Breast epithelium (tissue), 4 donors: ENCODE results near the gene TJP2. TPM values are rescaled to one million over a fixed set of nuclear protein-coding genes. Genes with fewer than 3 reads are reported as not detected.
A peak's percentile ranks its signal among the peaks of the same experiment; 100 is the strongest.

Experiments
- DNase-seq, 2 donors: peaks; one replicate each; pipeline ENCODE4 v3.0.0-alpha.2; 2019; ENCODE audit warnings: low spot score in 2 of 2
- H3K27ac ChIP-seq, 2 donors: fragments of 200-600 bp; sonication (generic) in 1 of 2; one replicate each; pipeline ENCODE4 v1.5.1; 2016 to 2019; ENCODE audit warnings: mild to moderate bottlenecking in 1 of 2
- H3K27me3 ChIP-seq, 2 donors: fragments of 200-600 bp; sonication (generic) in 1 of 2; one replicate each; pipeline versions ENCODE4 v1.5.1 to v1.6.0; 2017 to 2019; ENCODE audit warnings: control low read depth in 1 of 2, mild to moderate bottlenecking in 1 of 2
- H3K36me3 ChIP-seq: fragments of 200-600 bp; one replicate; pipeline ENCODE4 v1.5.1; 2019
- H3K4me1 ChIP-seq, 2 donors: fragments of 200-600 bp; sonication (generic); one replicate each; pipeline ENCODE4 v1.5.1; 2016 to 2019; ENCODE audit warnings: control low read depth in 1 of 2
- H3K4me3 ChIP-seq, 3 donors: fragments of 200-600 bp; sonication (generic); 1 replicate in 2 of 3; 2 replicates in 1 of 3; pipeline ENCODE4 v1.5.1; 2016 to 2019; ENCODE audit warnings: mild to moderate bottlenecking in 3 of 3, moderate library complexity in 2 of 3
- H3K9me3 ChIP-seq, 2 donors: fragments of 200-600 bp; sonication (generic) in 1 of 2; one replicate each; pipeline ENCODE4 v1.5.1; 2016 to 2019; ENCODE audit warnings: control low read depth in 1 of 2
- CTCF ChIP-seq, 3 donors: fragments of 450-650 bp; IDR thresholded peaks; one replicate each; pipeline ENCODE4 v1.5.1; 2016 to 2017; ENCODE audit warnings: antibody characterized with exemption in 3 of 3, mild to moderate bottlenecking in 3 of 3, moderate library complexity in 3 of 3
- POLR2A ChIP-seq: fragments of 450-650 bp; IDR thresholded peaks from one replicate; pipeline ENCODE4 v1.6.1; 2016; ENCODE audit warnings: antibody characterized with exemption, mild to moderate bottlenecking, moderate library complexity
- POLR2AphosphoS5 ChIP-seq, 3 donors: sonication (generic); formaldehyde crosslinking; IDR thresholded peaks; one replicate each; pipeline ENCODE4 v1.6.1; 2017; ENCODE audit warnings: antibody characterized with exemption in 3 of 3
- intact Hi-C: fragments of 100-400 bp; cut with DNase I; formaldehyde crosslinking; loops from one replicate; pipeline ENCODE4 v1.15.1; 2023; ENCODE audit warnings: low total_unique reads
- total RNA-seq, 3 donors: library from RNA; depleted of rRNA; stranded (reverse); fragments of >200 nt; gene quantifications; one replicate each; pipeline ENCODE4 v1.1.0, GENCODE V29; 2016

The TJP2 gene
- total RNA-seq, 3 donors from 2014 or later = 85.2 to 125 (median 108) TPM

- TF ChIP-seq POLR2A (no peak), CTCF (IDR thresholded peaks at IDR 0.05) (no peak), POLR2AphosphoS5 (IDR thresholded peaks at IDR 0.05) (no peak)
- H3K36me3 ChIP-seq = no peaks in the 10 kb centered on the region
- no peaks in the 10 kb centered on the region for H3K4me1 ChIP-seq
- intact Hi-C loops = no loop called here
- H3K9me3 ChIP-seq = no peaks in the 10 kb centered on the region
- H3K27me3 ChIP-seq = no peaks in the 10 kb centered on the region
- no peak overlapping the region for H3K4me3 ChIP-seq
- no peak for DNase-seq
- peak overlapping the region; percentile 77 to 83 for H3K27ac ChIP-seq
Observed at GRCh38 chr9:69186841-69187611, 12.9 kb downstream of the TJP2 start.

- intact Hi-C loops = no loop called here
Observed at GRCh38 chr9:69188975-69189374, 14.9 kb downstream of the TJP2 start.

GRCh38 chr9:69190086-69190862, 16.2 kb downstream of the TJP2 start:
- no peaks in the 10 kb centered on the region for H3K9me3 ChIP-seq
- no peaks in the 10 kb centered on the region for H3K4me1 ChIP-seq
- no peak for DNase-seq
- H3K27me3 ChIP-seq = no peaks in the 10 kb centered on the region
- no peaks in the 10 kb centered on the region for H3K36me3 ChIP-seq
- TF ChIP-seq POLR2AphosphoS5 (IDR thresholded peaks at IDR 0.05) (no peak), POLR2A (no peak), CTCF (IDR thresholded peaks at IDR 0.05) (no peak)
- intact Hi-C loops = loop anchor here (10.0 kb wide), 1 partner anchor 135 kb away; no protein-coding TSS in a partner anchor
- no peak overlapping the region for H3K27ac ChIP-seq
- H3K4me3 ChIP-seq = no peak overlapping the region

More at GRCh38 chr9:69188975-69189374, 14.9 kb downstream of the TJP2 start:
- H3K9me3 ChIP-seq = no peaks in the 10 kb centered on the region
- TF ChIP-seq POLR2AphosphoS5 (IDR thresholded peaks at IDR 0.05) (no peak), CTCF (IDR thresholded peaks at IDR 0.05) (no peak), POLR2A (no peak)
- H3K4me3 ChIP-seq = no peak overlapping the region
- no peaks in the 10 kb centered on the region for H3K27me3 ChIP-seq
- H3K27ac ChIP-seq = no peak overlapping the region
- no peak for DNase-seq
- no peaks in the 10 kb centered on the region for H3K36me3 ChIP-seq
- no peaks in the 10 kb centered on the region for H3K4me1 ChIP-seq

GRCh38 chr9:69190863-69191181, 16.7 kb downstream of the TJP2 start:
- Histone ChIP-seq H3K9me3 (no peaks in the 10 kb centered on the region), H3K27me3 (no peaks in the 10 kb centered on the region), H3K36me3 (no peaks in the 10 kb centered on the region), H3K27ac (no peak overlapping the region), H3K4me3 (no peak overlapping the region), H3K4me1 (no peaks in the 10 kb centered on the region)
- intact Hi-C loops = loop anchor here (10.0 kb wide), 1 partner anchor 136 kb away; no protein-coding TSS in a partner anchor
- TF ChIP-seq POLR2AphosphoS5 (IDR thresholded peaks at IDR 0.05) = no peak
- no peak for TF ChIP-seq CTCF (IDR thresholded peaks at IDR 0.05)
- no peak for TF ChIP-seq POLR2A
- DNase-seq = no peak

- H3K27me3 ChIP-seq = no peaks in the 10 kb centered on the region
- no peaks in the 10 kb centered on the region for H3K4me1 ChIP-seq
- TF ChIP-seq CTCF (IDR thresholded peaks at IDR 0.05) = no peak
- TF ChIP-seq POLR2AphosphoS5 (IDR thresholded peaks at IDR 0.05) = no peak
- no peak for TF ChIP-seq POLR2A
- intact Hi-C loops = loop anchor here (10.0 kb wide), 1 partner anchor 136 kb away; no protein-coding TSS in a partner anchor
- no peak overlapping the region for H3K4me3 ChIP-seq
- H3K27ac ChIP-seq = no peak overlapping the region
- H3K9me3 ChIP-seq = no peaks in the 10 kb centered on the region
- H3K36me3 ChIP-seq = no peaks in the 10 kb centered on the region
- no peak for DNase-seq
Observed at GRCh38 chr9:69191231-69191630, 17.2 kb downstream of the TJP2 start.
